Measurements from ENCODE around the gene NEK4. TPM values are rescaled to one million over a fixed set of nuclear protein-coding genes. Genes with fewer than 3 reads are reported as not detected.
A peak's percentile ranks its signal among the peaks of the same experiment; 100 is the strongest.

Gene NEK4
- total and polyA plus RNA-seq, 12 donors, result 4.9 to 43.9 (median 27.4) TPM

DNA sequence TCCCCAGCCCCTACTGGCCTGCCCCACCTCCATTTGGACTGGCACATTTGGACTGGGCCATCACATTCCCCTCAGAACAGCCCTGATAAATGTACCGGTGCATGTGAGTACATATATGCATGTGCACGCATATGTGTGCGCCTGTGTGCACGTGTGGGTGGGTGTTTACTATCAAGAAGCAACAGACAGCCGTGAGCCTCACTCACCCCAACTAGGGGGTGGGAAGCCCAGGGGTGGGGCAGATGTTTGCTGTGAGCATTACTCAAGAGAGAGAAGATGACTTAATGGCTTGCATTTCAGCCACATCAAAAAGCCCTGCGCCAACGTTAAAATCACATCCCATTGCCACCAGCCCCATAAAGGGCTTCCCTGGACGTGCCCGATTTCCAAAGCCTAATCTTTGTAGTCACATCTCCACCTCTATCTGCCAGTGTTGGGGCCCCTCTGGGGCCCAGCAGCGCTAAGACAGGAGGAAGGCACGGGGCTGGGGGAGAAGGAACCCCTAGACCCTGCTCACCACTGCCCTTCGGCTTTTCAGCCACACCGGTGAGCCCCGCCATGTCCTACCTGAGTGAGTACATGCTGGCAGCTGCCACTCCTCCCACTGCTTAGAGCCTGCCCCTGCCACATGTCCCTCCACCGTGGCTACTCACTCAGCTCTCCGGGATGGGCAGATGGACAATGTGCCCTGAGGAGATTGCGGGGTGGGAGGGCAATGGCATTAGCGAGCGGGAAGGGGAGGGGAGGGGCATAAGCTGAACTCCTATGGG is 34.7 kb upstream of the NEK4 start:
- Histone ChIP-seq H3K27ac (no peak overlapping the region), H3K4me1 (replicated peaks in 1 of 2) (no peaks in the 10 kb centered on the region), H3K27me3 (no peaks in the 10 kb centered on the region), H3K4me3 (no peak overlapping the region), H3K9me3 (replicated peaks in 1 of 3) (no peaks in the 10 kb centered on the region), H3K36me3 (replicated peaks in 1 of 2) (no peaks in the 10 kb centered on the region)
- no peak for TF ChIP-seq POLR2A (IDR thresholded peaks at IDR 0.05)
- TF ChIP-seq, protein P1, sequence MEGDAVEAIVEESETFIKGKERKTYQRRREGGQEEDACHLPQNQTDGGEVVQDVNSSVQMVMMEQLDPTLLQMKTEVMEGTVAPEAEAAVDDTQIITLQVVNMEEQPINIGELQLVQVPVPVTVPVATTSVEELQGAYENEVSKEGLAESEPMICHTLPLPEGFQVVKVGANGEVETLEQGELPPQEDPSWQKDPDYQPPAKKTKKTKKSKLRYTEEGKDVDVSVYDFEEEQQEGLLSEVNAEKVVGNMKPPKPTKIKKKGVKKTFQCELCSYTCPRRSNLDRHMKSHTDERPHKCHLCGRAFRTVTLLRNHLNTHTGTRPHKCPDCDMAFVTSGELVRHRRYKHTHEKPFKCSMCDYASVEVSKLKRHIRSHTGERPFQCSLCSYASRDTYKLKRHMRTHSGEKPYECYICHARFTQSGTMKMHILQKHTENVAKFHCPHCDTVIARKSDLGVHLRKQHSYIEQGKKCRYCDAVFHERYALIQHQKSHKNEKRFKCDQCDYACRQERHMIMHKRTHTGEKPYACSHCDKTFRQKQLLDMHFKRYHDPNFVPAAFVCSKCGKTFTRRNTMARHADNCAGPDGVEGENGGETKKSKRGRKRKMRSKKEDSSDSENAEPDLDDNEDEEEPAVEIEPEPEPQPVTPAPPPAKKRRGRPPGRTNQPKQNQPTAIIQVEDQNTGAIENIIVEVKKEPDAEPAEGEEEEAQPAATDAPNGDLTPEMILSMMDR (IDR thresholded peaks at IDR 0.05), result no peak
- DNase-seq, result no peak
- WGBS, 4 donors, result 77 to 85% (median 81%) methylated on average over 11 to 19 of the region's 19 CpGs
- intact Hi-C loops (cut with DNase I), result no loop called here

DNA sequence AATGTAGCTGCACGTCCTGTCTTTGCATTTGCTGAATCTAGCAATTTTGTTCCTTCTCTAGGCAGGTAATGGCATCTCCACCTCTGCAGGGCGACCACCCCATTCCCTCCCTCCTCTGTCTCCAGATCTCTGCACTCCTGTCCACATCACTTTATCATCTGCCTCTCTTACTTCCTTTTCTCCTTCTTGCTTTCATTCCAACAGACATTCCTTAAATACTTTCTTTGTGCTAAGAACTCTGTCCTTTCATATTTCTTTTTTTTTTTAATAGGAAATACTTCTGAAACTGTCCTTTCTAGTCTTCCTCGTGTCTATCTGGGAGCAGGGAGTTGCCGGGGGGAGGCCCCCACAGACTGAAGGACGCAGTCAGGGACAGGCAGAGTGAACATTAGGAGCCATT is 31.1 kb upstream of the NEK4 start:
- Histone ChIP-seq H3K4me3 (no peak overlapping the region), H3K27me3 (no peaks in the 10 kb centered on the region), H3K9me3 (replicated peaks in 1 of 3) (no peaks in the 10 kb centered on the region), H3K27ac (peak overlapping the region in 1 of 5 donors; percentile 63), H3K36me3 (replicated peaks in 1 of 2) (no peaks in the 10 kb centered on the region), H3K4me1 (replicated peaks in 1 of 2) (no peaks in the 10 kb centered on the region)
- TF ChIP-seq POLR2A (IDR thresholded peaks at IDR 0.05), result no peak
- TF ChIP-seq, protein P1 (IDR thresholded peaks at IDR 0.05), result no peak
- WGBS, 4 donors, result 42 to 51% (median 45%) methylated on average over 5 of the region's 5 CpGs
- no peak for DNase-seq
- intact Hi-C loops (cut with DNase I), result no loop called here

DNA sequence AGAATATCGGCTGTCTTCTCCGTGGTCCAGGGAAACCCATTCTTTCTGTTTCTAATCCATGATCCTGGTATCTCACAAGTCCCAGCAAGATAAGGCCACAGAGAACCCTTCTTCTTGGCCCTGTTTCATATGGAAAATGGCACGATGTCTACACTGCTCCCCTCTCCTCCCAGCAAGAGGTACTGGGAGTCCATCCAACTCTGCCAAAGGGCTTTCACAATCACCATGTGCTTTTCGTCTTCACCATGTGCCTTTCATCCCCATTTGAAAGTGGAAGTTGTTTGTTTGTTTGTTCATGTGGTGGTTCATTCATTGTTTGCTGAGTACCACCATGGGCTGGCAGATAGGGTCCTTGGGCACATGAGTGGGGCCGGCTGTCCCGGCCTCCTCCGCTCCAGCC is 29.3 kb upstream of the NEK4 start:
- no peak overlapping the region for H3K4me3 ChIP-seq
- WGBS, 4 donors, result 66 to 82% (median 81%) methylated on average over 5 to 7 of the region's 7 CpGs
- no peaks in the 10 kb centered on the region for H3K27me3 ChIP-seq
- intact Hi-C loops (cut with DNase I), result no loop called here
- no peaks in the 10 kb centered on the region for H3K36me3 ChIP-seq (replicated peaks in 1 of 2)
- peak in 1 of 7 donors; percentile 44 for DNase-seq
- no peaks in the 10 kb centered on the region for H3K9me3 ChIP-seq (replicated peaks in 1 of 3)
- TF ChIP-seq, protein P1 (IDR thresholded peaks at IDR 0.05), result no peak
- no peak for TF ChIP-seq POLR2A (IDR thresholded peaks at IDR 0.05)
- H3K27ac ChIP-seq, result no peak overlapping the region
- no peaks in the 10 kb centered on the region for H3K4me1 ChIP-seq (replicated peaks in 1 of 2)

DNA sequence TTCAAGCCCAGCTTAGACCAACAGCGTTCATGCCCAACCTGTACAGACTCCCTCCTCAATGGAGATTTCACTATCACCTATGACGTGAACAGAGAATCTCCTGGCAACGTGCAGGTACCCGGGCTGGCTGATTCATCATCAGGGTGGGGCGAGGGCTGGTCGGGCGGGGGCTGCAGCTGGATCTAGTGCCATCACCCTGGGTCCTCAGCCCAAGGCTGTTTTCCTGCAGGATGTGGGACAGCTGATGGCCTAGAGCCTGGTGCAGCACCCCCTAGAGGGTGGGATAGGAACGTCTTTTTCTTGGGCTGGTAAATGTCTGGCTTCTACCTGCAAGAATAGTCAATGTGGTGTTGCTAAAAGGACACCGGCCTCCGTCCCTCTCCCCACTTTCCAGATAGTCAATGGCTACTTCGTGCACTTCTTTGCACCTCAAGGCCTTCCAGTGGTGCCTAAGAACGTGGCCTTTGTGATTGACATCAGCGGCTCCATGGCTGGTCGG is 28.3 kb upstream of the NEK4 start:
- Histone ChIP-seq H3K9me3 (replicated peaks in 1 of 3) (no peaks in the 10 kb centered on the region), H3K27ac (no peak overlapping the region), H3K27me3 (no peaks in the 10 kb centered on the region), H3K4me3 (no peak overlapping the region), H3K36me3 (replicated peaks in 1 of 2) (no peaks in the 10 kb centered on the region), H3K4me1 (replicated peaks in 1 of 2) (no peaks in the 10 kb centered on the region)
- TF ChIP-seq, protein P1 (IDR thresholded peaks at IDR 0.05), result peak; percentile 18 to 48 (median 42)
- TF ChIP-seq POLR2A (IDR thresholded peaks at IDR 0.05), result no peak
- 53 to 71% (median 66%) methylated on average over 7 to 14 of the region's 14 CpGs for WGBS, 4 donors
- intact Hi-C loops (cut with DNase I), result no loop called here
- DNase-seq, result peak; percentile 30 to 61 (median 47)

All from adrenal gland (tissue), 12 donors.